IMR-90 (cell line): ENCODE data around the gene KRTAP10-1. TPM values are rescaled to one million over a fixed set of nuclear protein-coding genes. Genes with fewer than 3 reads are reported as not detected.

Source experiments
- ATAC-seq: fragments of 200-7000 bp; cut with Tn5 transposase; 2 replicates; pipeline ENCODE4 v1.9.1; 2020; ENCODE audit warnings: low read depth, mild to moderate bottlenecking, moderate library complexity
- BruUV-seq: library from RNA; stranded (reverse); fragments of 400-500 nt; replicated peaks from 2 replicates; lab custom pipeline; 2021; lab: Mats Ljungman, UMichigan
- CTCF ChIA-PET: fragments of 300-600 bp; formaldehyde crosslinking; extraction: SDS; loops from one replicate; lab custom pipeline; 2021; ENCODE audit warnings: antibody characterized with exemption; lab: Yijun Ruan, JAX
- POLR2A ChIA-PET: fragments of 300-600 bp; sonication (Branson Sonifier 250); formaldehyde crosslinking; loops from one replicate; lab custom pipeline; 2022; ENCODE audit warnings: antibody characterized with exemption; ENCODE audit not compliant: unreplicated experiment; lab: Charles Lee
- DNase-seq: peaks from one replicate; pipeline ENCODE4 v3.0.0; 2013
- H2AFZ ChIP-seq: replicated peaks from 2 replicates; pipeline ENCODE3; 2013; ENCODE audit warnings: low read length, mild to moderate bottlenecking; ENCODE audit not compliant: poor library complexity
- H2AK5ac ChIP-seq: 2 replicates; pipeline ENCODE4 v1.6.1; 2013; ENCODE audit warnings: low read depth, low read length, inconsistent platforms
- H2AK9ac ChIP-seq: replicated peaks from 2 replicates; pipeline ENCODE3; 2013; ENCODE audit warnings: mild to moderate bottlenecking, low read depth, low read length, moderate library complexity; ENCODE audit not compliant: poor library complexity
- H2BK120ac ChIP-seq: 2 replicates; pipeline ENCODE4 v1.6.1; 2013; ENCODE audit warnings: low read depth, low read length, inconsistent platforms
- H2BK15ac ChIP-seq: 3 replicates; pipeline ENCODE4 v1.6.1; 2013; ENCODE audit warnings: low read depth, low read length, inconsistent platforms
- H2BK20ac ChIP-seq: 2 replicates; pipeline ENCODE4 v1.6.1; 2013; ENCODE audit warnings: low read depth, mild to moderate bottlenecking, inconsistent platforms, low read length, moderate library complexity
- H2BK5ac ChIP-seq: 2 replicates; pipeline ENCODE4 v1.6.1; 2013; ENCODE audit warnings: mild to moderate bottlenecking, low read depth, low read length, inconsistent platforms; ENCODE audit not compliant: poor library complexity, severe bottlenecking
- H3K14ac ChIP-seq: replicated peaks from 2 replicates; pipeline ENCODE4 v1.6.1; 2013; ENCODE audit warnings: low read depth, low read length, inconsistent platforms
- H3K18ac ChIP-seq: 2 replicates; pipeline ENCODE4 v1.6.1; 2013; ENCODE audit warnings: low read depth, low read length, control low read depth
- H3K23ac ChIP-seq: 2 replicates; pipeline ENCODE4 v1.6.1; 2013; ENCODE audit warnings: low read depth, low read length, inconsistent platforms
- H3K27ac ChIP-seq: 2 replicates; pipeline ENCODE4 v1.5.1; 2013; ENCODE audit warnings: mild to moderate bottlenecking, control low read depth, low read length; ENCODE audit not compliant: insufficient read depth
- H3K27me3 ChIP-seq: 2 replicates; pipeline ENCODE4 v1.6.1; 2013; ENCODE audit warnings: low read length; ENCODE audit not compliant: control insufficient read depth, insufficient read depth
- H3K36me3 ChIP-seq: 2 replicates; pipeline ENCODE4 v1.6.1; 2013; ENCODE audit warnings: low read length, mixed read lengths; ENCODE audit not compliant: control insufficient read depth, insufficient read depth
- H3K4ac ChIP-seq: 2 replicates; pipeline ENCODE4 v1.6.1; 2013; ENCODE audit warnings: low read depth, low read length, inconsistent platforms
- H3K4me1 ChIP-seq: 2 replicates; pipeline ENCODE4 v1.6.1; 2013; ENCODE audit warnings: low read length, mixed read lengths; ENCODE audit not compliant: control insufficient read depth, insufficient read depth
- H3K4me2 ChIP-seq: 2 replicates; pipeline ENCODE4 v1.6.1; 2013; ENCODE audit warnings: low read depth, mild to moderate bottlenecking, control low read depth, low read length, moderate library complexity
- H3K4me3 ChIP-seq: 2 replicates; pipeline ENCODE4 v1.5.1; 2013; ENCODE audit warnings: low read depth, mild to moderate bottlenecking, control low read depth, low read length, moderate library complexity; ENCODE audit not compliant: insufficient read depth
- H3K56ac ChIP-seq: 2 replicates; pipeline ENCODE4 v1.6.1; 2013; ENCODE audit warnings: low read length, inconsistent platforms; ENCODE audit not compliant: insufficient read depth; ENCODE audit errors: extremely low read depth
- H3K79me1 ChIP-seq, 2 experiments: 2 replicates each; pipeline ENCODE4 v1.6.1; 2013; ENCODE audit warnings: low read length in 2 of 2, inconsistent platforms in 1 of 2, low read depth in 1 of 2
- H3K9ac ChIP-seq: 2 replicates; pipeline ENCODE4 v1.6.1; 2013; ENCODE audit warnings: low read depth, low read length, control low read depth
- H3K9me1 ChIP-seq: 2 replicates; pipeline ENCODE4 v1.6.1; 2013; ENCODE audit warnings: low read length, inconsistent platforms; ENCODE audit not compliant: insufficient read depth
- H3K9me3 ChIP-seq: 2 replicates; pipeline ENCODE4 v1.6.1; 2013; ENCODE audit warnings: low read length; ENCODE audit not compliant: control insufficient read depth, insufficient read depth
- H4K20me1 ChIP-seq: 2 replicates; pipeline ENCODE4 v1.6.1; 2013; ENCODE audit warnings: low read length, inconsistent platforms; ENCODE audit not compliant: insufficient read depth
- H4K5ac ChIP-seq: 2 replicates; pipeline ENCODE4 v1.6.1; 2013; ENCODE audit warnings: mild to moderate bottlenecking, low read depth, low read length, control low read depth
- H4K8ac ChIP-seq, 2 experiments: 2 replicates each; pipeline ENCODE4 v1.6.1; 2013; ENCODE audit warnings: low read depth in 2 of 2, low read length in 2 of 2, control low read depth in 1 of 2, inconsistent platforms in 1 of 2
- H4K91ac ChIP-seq: 2 replicates; pipeline ENCODE4 v1.6.1; 2013; ENCODE audit warnings: low read depth, low read length, inconsistent platforms; ENCODE audit not compliant: insufficient read depth
- BHLHE40 ChIP-seq: fragments of 150-350 bp; IDR thresholded peaks from 2 replicates; pipeline ENCODE4 v1.6.1; 2016; ENCODE audit warnings: mild to moderate bottlenecking, low read depth, low read length
- CEBPB ChIP-seq: IDR thresholded peaks from 2 replicates; pipeline ENCODE4 v1.6.1; 2012; ENCODE audit warnings: low read depth, low read length, improper control_type of control experiment
- CHD1 ChIP-seq: IDR thresholded peaks from 2 replicates; pipeline ENCODE4 v1.6.1; 2012; ENCODE audit warnings: low read depth, low read length, improper control_type of control experiment
- MAFK ChIP-seq: IDR thresholded peaks from 2 replicates; pipeline ENCODE4 v1.6.1; 2012; ENCODE audit warnings: low read depth, low read length, improper control_type of control experiment
- MAZ ChIP-seq: IDR thresholded peaks from 2 replicates; pipeline ENCODE4 v1.6.1; 2012; ENCODE audit warnings: low read depth, mild to moderate bottlenecking, low read length, improper control_type of control experiment, moderate library complexity, borderline replicate concordance
- MXI1 ChIP-seq: IDR thresholded peaks from 2 replicates; pipeline ENCODE4 v1.6.1; 2012; ENCODE audit warnings: low read depth, mild to moderate bottlenecking, low read length, moderate library complexity, borderline replicate concordance
- NFE2L2 ChIP-seq: fragments of 150-350 bp; IDR thresholded peaks from 2 replicates; pipeline ENCODE4 v1.6.1; 2016; ENCODE audit warnings: low read depth, mild to moderate bottlenecking, low read length
- POLR2A ChIP-seq: IDR thresholded peaks from 2 replicates; pipeline ENCODE4 v1.6.1; 2012; ENCODE audit warnings: mild to moderate bottlenecking, low read depth, low read length
- RAD21 ChIP-seq: IDR thresholded peaks from 2 replicates; pipeline ENCODE4 v1.6.1; 2012; ENCODE audit warnings: low read length, improper control_type of control experiment
- RCOR1 ChIP-seq: IDR thresholded peaks from 2 replicates; pipeline ENCODE4 v1.6.1; 2012; ENCODE audit warnings: mild to moderate bottlenecking, low read length, improper control_type of control experiment; ENCODE audit not compliant: insufficient replicate concordance
- RFX5 ChIP-seq: IDR thresholded peaks from 2 replicates; pipeline ENCODE4 v1.8.0; 2012; ENCODE audit warnings: low read depth, mild to moderate bottlenecking, low read length, moderate library complexity
- WGBS, 2 experiments: methylation state at CpG; one replicate each; pipeline versions ENCODE4 v1.1.5 to v1.1.7; 2013; ENCODE audit warnings: missing lambda C conversion rate in 2 of 2; ENCODE audit not compliant: insufficient read length in 1 of 2; ENCODE audit errors: extremely low coverage in 2 of 2; 5-methylcytosine and 5-hydroxymethylcytosine counted together
- dilution Hi-C: fragments of 300-500 bp; cut with HindIII; formaldehyde crosslinking; loops from one replicate; pipeline ENCODE4 v1.14.3; 2018; ENCODE audit warnings: low sequenced_read_pairs; ENCODE audit not compliant: unreplicated experiment
- in situ Hi-C: fragments of 300-500 bp; cut with MboI; formaldehyde crosslinking; loops from 3 replicates; pipeline ENCODE4 v1.14.3; 2019; ENCODE audit warnings: low sequenced_read_pairs, inconsistent platforms, mixed read lengths
- intact Hi-C: fragments of 100-400 bp; cut with micrococcal nuclease; formaldehyde crosslinking; loops from 2 replicates; pipeline ENCODE4 v1.10.0; 2022
- polyA plus RNA-seq, 3 experiments: library from polyadenylated mRNA; depleted of rRNA; stranded (reverse); fragments of >200 nt; gene quantifications; 2 replicates each; pipeline ENCODE4 v1.2.3, GENCODE V29; 2012; ENCODE audit warnings: low replicate concordance in 1 of 3
- total RNA-seq: library from RNA; depleted of rRNA; stranded (reverse); fragments of >200 nt; gene quantifications from 2 replicates; pipeline ENCODE4 v1.2.3, GENCODE V29; 2012
- TF ChIP-seq, protein P1 (sequence below): fragments of 150-350 bp; IDR thresholded peaks from 2 replicates; pipeline ENCODE4 v1.6.1; 2016; ENCODE audit warnings: low read depth, mild to moderate bottlenecking, low read length, moderate library complexity, borderline replicate concordance
- TF ChIP-seq, protein P2 (sequence below): fragments of 150-350 bp; IDR thresholded peaks from 2 replicates; pipeline ENCODE4 v1.6.1; 2017; ENCODE audit warnings: mild to moderate bottlenecking, antibody characterized with exemption, low read length, low read depth
- TF ChIP-seq, protein P3 (sequence below): conservative IDR thresholded peaks from 2 replicates; pipeline ENCODE4 v1.5.1; 2012; ENCODE audit warnings: mild to moderate bottlenecking, low read depth, low read length, improper control_type of control experiment

Gene KRTAP10-1
- total and polyA plus RNA-seq, 2 of the 4 experiments (the other 2 are of a cell fraction) = not detected

DNA sequence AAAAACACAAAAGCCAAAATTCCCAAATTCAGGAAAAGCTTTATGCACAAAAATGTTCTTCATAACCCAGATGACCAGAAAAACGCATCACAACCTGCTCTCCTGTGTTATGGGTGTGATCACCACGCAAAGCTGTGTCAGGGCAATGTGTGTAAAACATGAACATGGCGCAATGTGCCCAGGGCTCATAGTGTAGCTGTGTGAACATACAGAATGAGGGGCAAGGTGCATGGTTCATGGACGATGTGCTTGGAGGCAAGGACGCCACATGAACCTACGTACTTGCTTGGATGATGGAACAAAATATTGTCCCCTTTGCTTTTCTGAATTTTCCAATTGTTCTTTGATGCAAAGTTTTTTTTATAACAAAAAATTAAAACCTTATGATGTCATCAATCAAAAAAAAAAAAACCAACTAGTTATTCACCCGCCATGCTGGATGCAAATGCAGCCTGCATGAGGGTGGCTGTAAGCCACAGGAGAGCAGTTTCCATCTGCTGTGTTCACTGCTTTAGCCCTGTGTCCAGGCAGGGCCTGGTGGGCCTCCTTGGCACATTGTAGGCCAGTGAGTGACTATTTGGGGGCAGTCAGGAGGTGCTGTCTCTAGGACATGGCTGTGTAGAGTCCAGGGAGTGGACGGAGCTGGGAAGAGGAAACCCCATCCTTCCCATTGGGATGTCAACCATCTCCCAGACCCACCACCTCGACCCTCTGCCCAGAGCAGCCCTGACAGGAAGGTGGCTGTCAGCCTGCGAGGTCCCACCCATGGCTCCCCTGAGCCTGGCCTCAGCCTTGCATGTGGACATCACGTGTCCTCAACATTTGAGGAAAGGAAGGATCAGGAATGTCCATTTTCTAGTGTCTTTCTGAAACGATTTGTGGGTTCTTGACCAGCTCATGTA lies 13.6 kb downstream of the KRTAP10-1 start:
- no peak overlapping the region for H2BK120ac ChIP-seq
- no peak for ATAC-seq
- H2BK20ac ChIP-seq = no peak overlapping the region
- CTCF ChIA-PET = no interaction called here
- H4K5ac ChIP-seq = no peak overlapping the region
- POLR2A ChIA-PET = no interaction called here
- no peak overlapping the region for H2AFZ ChIP-seq
- H3K23ac ChIP-seq = no peak overlapping the region
- no peak for TF ChIP-seq RCOR1
- TF ChIP-seq NFE2L2 = no peak
- no peak for TF ChIP-seq CEBPB
- TF ChIP-seq CHD1 = no peak
- TF ChIP-seq MAFK = no peak
- TF ChIP-seq BHLHE40 = no peak
- no peak for TF ChIP-seq MAZ
- no peak for TF ChIP-seq POLR2A
- TF ChIP-seq, protein P1, sequence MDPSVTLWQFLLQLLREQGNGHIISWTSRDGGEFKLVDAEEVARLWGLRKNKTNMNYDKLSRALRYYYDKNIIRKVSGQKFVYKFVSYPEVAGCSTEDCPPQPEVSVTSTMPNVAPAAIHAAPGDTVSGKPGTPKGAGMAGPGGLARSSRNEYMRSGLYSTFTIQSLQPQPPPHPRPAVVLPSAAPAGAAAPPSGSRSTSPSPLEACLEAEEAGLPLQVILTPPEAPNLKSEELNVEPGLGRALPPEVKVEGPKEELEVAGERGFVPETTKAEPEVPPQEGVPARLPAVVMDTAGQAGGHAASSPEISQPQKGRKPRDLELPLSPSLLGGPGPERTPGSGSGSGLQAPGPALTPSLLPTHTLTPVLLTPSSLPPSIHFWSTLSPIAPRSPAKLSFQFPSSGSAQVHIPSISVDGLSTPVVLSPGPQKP = no peak
- no peak for TF ChIP-seq MXI1
- no peak for TF ChIP-seq RAD21
- no peak for TF ChIP-seq RFX5
- TF ChIP-seq, protein P2, sequence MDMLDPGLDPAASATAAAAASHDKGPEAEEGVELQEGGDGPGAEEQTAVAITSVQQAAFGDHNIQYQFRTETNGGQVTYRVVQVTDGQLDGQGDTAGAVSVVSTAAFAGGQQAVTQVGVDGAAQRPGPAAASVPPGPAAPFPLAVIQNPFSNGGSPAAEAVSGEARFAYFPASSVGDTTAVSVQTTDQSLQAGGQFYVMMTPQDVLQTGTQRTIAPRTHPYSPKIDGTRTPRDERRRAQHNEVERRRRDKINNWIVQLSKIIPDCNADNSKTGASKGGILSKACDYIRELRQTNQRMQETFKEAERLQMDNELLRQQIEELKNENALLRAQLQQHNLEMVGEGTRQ = no peak
- TF ChIP-seq, protein P3, sequence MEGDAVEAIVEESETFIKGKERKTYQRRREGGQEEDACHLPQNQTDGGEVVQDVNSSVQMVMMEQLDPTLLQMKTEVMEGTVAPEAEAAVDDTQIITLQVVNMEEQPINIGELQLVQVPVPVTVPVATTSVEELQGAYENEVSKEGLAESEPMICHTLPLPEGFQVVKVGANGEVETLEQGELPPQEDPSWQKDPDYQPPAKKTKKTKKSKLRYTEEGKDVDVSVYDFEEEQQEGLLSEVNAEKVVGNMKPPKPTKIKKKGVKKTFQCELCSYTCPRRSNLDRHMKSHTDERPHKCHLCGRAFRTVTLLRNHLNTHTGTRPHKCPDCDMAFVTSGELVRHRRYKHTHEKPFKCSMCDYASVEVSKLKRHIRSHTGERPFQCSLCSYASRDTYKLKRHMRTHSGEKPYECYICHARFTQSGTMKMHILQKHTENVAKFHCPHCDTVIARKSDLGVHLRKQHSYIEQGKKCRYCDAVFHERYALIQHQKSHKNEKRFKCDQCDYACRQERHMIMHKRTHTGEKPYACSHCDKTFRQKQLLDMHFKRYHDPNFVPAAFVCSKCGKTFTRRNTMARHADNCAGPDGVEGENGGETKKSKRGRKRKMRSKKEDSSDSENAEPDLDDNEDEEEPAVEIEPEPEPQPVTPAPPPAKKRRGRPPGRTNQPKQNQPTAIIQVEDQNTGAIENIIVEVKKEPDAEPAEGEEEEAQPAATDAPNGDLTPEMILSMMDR = no peak
- intact Hi-C loops (no loop called here), in situ Hi-C loops (no loop called here), dilution Hi-C loops (no loop called here)
- H4K91ac ChIP-seq = no peak overlapping the region
- H3K56ac ChIP-seq = no peak overlapping the region
- no peaks in the 10 kb centered on the region for H3K4me1 ChIP-seq
- H4K20me1 ChIP-seq = no peaks in the 10 kb centered on the region
- H3K9ac ChIP-seq = no peak overlapping the region
- no peak overlapping the region for H3K4ac ChIP-seq
- no peak overlapping the region for H3K4me3 ChIP-seq
- H4K8ac ChIP-seq = no peak overlapping the region
- H3K27me3 ChIP-seq = no peaks in the 10 kb centered on the region
- H3K36me3 ChIP-seq = no peaks in the 10 kb centered on the region
- H3K4me2 ChIP-seq = no peak overlapping the region
- no peaks in the 10 kb centered on the region for H3K79me1 ChIP-seq
- no peak overlapping the region for H2AK9ac ChIP-seq
- no peaks in the 10 kb centered on the region for H3K9me1 ChIP-seq
- H2BK15ac ChIP-seq = no peak overlapping the region
- no peak overlapping the region for H3K27ac ChIP-seq
- no peak overlapping the region for H3K14ac ChIP-seq
- H2AK5ac ChIP-seq = no peak overlapping the region
- DNase-seq = no peak
- WGBS, 2 experiments = 73% methylated on average over 2 of the region's 12 CpGs; no CpG with 5 or more reads in 1 of the 2 experiments
- no peak overlapping the region for H3K18ac ChIP-seq
- no peak overlapping the region for H2BK5ac ChIP-seq
- no TSS peak for BruUV-seq
- H3K9me3 ChIP-seq = peaks cover 23% of the 10 kb centered on the region
